ENCODE data around the gene NEUROD2.
"Not testable (repeated sequence)": the region's sequence is repeated elsewhere in the genome, so short reads cannot be mapped to it uniquely, and the experiment has no call there.

DNA sequence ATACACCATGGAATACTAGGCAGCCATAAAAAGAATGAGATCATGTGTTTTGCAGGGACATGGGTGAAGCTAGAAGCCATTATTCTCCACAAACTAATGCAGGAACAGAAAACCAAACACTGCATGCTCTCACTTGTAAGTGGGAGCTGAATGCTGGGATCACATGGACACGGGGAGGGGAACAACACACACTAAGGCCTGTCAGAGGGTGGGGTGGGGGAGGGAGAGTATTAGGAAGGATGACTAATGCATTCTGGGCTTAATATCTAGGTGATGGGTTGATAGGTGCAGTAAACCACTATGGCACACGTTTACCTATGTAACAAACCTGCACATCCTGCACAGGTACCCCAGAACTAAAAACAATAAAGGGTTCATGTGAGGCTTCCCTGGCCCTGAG, 17.5 kb downstream of the NEUROD2 start:
- TF ChIP-seq, protein P1, sequence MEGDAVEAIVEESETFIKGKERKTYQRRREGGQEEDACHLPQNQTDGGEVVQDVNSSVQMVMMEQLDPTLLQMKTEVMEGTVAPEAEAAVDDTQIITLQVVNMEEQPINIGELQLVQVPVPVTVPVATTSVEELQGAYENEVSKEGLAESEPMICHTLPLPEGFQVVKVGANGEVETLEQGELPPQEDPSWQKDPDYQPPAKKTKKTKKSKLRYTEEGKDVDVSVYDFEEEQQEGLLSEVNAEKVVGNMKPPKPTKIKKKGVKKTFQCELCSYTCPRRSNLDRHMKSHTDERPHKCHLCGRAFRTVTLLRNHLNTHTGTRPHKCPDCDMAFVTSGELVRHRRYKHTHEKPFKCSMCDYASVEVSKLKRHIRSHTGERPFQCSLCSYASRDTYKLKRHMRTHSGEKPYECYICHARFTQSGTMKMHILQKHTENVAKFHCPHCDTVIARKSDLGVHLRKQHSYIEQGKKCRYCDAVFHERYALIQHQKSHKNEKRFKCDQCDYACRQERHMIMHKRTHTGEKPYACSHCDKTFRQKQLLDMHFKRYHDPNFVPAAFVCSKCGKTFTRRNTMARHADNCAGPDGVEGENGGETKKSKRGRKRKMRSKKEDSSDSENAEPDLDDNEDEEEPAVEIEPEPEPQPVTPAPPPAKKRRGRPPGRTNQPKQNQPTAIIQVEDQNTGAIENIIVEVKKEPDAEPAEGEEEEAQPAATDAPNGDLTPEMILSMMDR (IDR thresholded peaks at IDR 0.05) = not testable (repeated sequence)
- TF ChIP-seq TCF7L2 (IDR thresholded peaks at IDR 0.05; ENCODE audit: low read depth, low read length); SIN3A (IDR thresholded peaks at IDR 0.05; ENCODE audit: borderline replicate concordance, insufficient read depth, low read depth, low read length); POLR2AphosphoS5 (IDR thresholded peaks at IDR 0.05; ENCODE audit: low read depth, low read length): not testable (repeated sequence)
- TF ChIP-seq, protein P2, sequence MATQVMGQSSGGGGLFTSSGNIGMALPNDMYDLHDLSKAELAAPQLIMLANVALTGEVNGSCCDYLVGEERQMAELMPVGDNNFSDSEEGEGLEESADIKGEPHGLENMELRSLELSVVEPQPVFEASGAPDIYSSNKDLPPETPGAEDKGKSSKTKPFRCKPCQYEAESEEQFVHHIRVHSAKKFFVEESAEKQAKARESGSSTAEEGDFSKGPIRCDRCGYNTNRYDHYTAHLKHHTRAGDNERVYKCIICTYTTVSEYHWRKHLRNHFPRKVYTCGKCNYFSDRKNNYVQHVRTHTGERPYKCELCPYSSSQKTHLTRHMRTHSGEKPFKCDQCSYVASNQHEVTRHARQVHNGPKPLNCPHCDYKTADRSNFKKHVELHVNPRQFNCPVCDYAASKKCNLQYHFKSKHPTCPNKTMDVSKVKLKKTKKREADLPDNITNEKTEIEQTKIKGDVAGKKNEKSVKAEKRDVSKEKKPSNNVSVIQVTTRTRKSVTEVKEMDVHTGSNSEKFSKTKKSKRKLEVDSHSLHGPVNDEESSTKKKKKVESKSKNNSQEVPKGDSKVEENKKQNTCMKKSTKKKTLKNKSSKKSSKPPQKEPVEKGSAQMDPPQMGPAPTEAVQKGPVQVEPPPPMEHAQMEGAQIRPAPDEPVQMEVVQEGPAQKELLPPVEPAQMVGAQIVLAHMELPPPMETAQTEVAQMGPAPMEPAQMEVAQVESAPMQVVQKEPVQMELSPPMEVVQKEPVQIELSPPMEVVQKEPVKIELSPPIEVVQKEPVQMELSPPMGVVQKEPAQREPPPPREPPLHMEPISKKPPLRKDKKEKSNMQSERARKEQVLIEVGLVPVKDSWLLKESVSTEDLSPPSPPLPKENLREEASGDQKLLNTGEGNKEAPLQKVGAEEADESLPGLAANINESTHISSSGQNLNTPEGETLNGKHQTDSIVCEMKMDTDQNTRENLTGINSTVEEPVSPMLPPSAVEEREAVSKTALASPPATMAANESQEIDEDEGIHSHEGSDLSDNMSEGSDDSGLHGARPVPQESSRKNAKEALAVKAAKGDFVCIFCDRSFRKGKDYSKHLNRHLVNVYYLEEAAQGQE (IDR thresholded peaks at IDR 0.05; ENCODE audit: insufficient read depth in 1 of 2, low read depth in 2 of 2, low read length in 1 of 2) = not testable (repeated sequence)
